Colonic mucosa (tissue), 4 donors: Measurements from ENCODE around the gene FARP1. TPM values are rescaled to one million over a fixed set of nuclear protein-coding genes. Genes with fewer than 3 reads are reported as not detected.
"Not testable (repeated sequence)": the region's sequence is repeated elsewhere in the genome, so short reads cannot be mapped to it uniquely, and the experiment has no call there.

Experiments used
- DNase-seq: peaks from one replicate; pipeline ENCODE4 v3.0.0-alpha.2; 2020
- H3K27ac ChIP-seq: fragments of 200-600 bp; one replicate; pipeline ENCODE4 v1.8.0; 2021
- H3K27me3 ChIP-seq: fragments of 200-600 bp; one replicate; pipeline ENCODE4 v1.8.0; 2021
- H3K36me3 ChIP-seq: fragments of 200-600 bp; one replicate; pipeline ENCODE4 v1.8.0; 2021
- H3K4me1 ChIP-seq: fragments of 200-600 bp; one replicate; pipeline ENCODE4 v1.8.0; 2021; ENCODE audit warnings: mild to moderate bottlenecking
- H3K4me3 ChIP-seq: fragments of 200-600 bp; one replicate; pipeline ENCODE4 v1.8.0; 2021
- H3K9ac ChIP-seq, 2 donors: one replicate each; pipeline ENCODE4 v1.7.0; 2013; ENCODE audit warnings: control low read depth in 2 of 2, low read depth in 2 of 2, low read length in 2 of 2
- H3K9me3 ChIP-seq: fragments of 200-600 bp; one replicate; pipeline ENCODE4 v1.8.0; 2021
- intact Hi-C: fragments of 100-400 bp; cut with DNase I; formaldehyde crosslinking; loops from one replicate; pipeline ENCODE4 v1.14.1; 2022
- total RNA-seq, 2 donors: library from RNA; stranded (reverse); fragmentation: NEBNext Ultra II Directional in 1 of 2; extraction: Animal tissue kit (Norgen Biotek cat#: 25700) in 1 of 2; gene quantifications; one replicate each; pipeline ENCODE4 v1.2.1, GENCODE V29; 2021
- TF ChIP-seq, protein P1 (sequence below): fragments of 200-600 bp; IDR thresholded peaks from one replicate; pipeline ENCODE4 v1.8.0; 2022; ENCODE audit warnings: antibody characterized with exemption, mild to moderate bottlenecking
- donor health status: healthy.
- donor health status: DM: no; HTN: no; CAD: no.
- donor health status: DM: no; HTN: no; CAD: no.

The FARP1 gene
- total RNA-seq, 2 donors from 2014 or later = 39.1 to 53.5 TPM

GRCh38 chr13:98225036-98225940, 82.4 kb downstream of the FARP1 start:
- H3K4me1 ChIP-seq = peaks cover 5% of the 10 kb centered on the region
- no peaks in the 10 kb centered on the region for H3K36me3 ChIP-seq
- no peak for DNase-seq
- TF ChIP-seq, protein P1, sequence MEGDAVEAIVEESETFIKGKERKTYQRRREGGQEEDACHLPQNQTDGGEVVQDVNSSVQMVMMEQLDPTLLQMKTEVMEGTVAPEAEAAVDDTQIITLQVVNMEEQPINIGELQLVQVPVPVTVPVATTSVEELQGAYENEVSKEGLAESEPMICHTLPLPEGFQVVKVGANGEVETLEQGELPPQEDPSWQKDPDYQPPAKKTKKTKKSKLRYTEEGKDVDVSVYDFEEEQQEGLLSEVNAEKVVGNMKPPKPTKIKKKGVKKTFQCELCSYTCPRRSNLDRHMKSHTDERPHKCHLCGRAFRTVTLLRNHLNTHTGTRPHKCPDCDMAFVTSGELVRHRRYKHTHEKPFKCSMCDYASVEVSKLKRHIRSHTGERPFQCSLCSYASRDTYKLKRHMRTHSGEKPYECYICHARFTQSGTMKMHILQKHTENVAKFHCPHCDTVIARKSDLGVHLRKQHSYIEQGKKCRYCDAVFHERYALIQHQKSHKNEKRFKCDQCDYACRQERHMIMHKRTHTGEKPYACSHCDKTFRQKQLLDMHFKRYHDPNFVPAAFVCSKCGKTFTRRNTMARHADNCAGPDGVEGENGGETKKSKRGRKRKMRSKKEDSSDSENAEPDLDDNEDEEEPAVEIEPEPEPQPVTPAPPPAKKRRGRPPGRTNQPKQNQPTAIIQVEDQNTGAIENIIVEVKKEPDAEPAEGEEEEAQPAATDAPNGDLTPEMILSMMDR = no peak
- intact Hi-C loops = no loop called here
- no peak overlapping the region for H3K9ac ChIP-seq
- H3K27me3 ChIP-seq = no peaks in the 10 kb centered on the region
- no peak overlapping the region for H3K27ac ChIP-seq
- H3K4me3 ChIP-seq = no peak overlapping the region
- H3K9me3 ChIP-seq = no peaks in the 10 kb centered on the region

DNA sequence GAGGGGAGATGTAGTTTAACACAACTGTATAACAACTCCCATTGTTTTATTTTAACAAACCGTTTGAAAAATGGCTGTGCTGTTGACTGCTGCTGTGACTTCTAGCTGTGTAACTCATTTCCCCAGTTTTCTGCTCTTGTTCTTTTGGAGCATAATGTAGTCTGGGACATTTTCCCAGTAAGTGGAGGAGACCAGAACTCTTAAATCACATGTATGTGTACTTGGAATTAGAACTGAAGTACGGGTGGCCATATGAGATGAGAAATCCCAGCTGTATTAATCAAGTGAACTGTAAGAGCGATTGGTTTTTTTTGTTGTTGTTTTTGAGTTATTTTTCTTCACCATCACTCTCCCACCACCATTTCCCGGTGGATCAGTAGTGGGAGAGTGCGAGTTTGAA, 83.6 kb downstream of the FARP1 start:
- DNase-seq = no peak
- Histone ChIP-seq H3K27me3 (no peaks in the 10 kb centered on the region), H3K9me3 (no peaks in the 10 kb centered on the region), H3K27ac (no peak overlapping the region), H3K4me3 (no peak overlapping the region), H3K4me1 (peaks cover 5% of the 10 kb centered on the region), H3K9ac (no peak overlapping the region), H3K36me3 (no peaks in the 10 kb centered on the region)
- TF ChIP-seq, protein P1 = no peak
- intact Hi-C loops = no loop called here

- DNase-seq = no peak
- TF ChIP-seq, protein P1 = no peak
- no peaks in the 10 kb centered on the region for H3K4me1 ChIP-seq
Observed at GRCh38 chr13:98228661-98229341, 85.9 kb downstream of the FARP1 start.

GRCh38 chr13:98230762-98231161, 87.9 kb downstream of the FARP1 start:
- H3K27ac ChIP-seq, H3K4me3 ChIP-seq, DNase-seq, intact Hi-C loops, H3K9ac ChIP-seq, H3K9me3 ChIP-seq, H3K36me3 ChIP-seq, H3K4me1 ChIP-seq, H3K27me3 ChIP-seq: not testable (repeated sequence)

More at GRCh38 chr13:98228661-98229341, 85.9 kb downstream of the FARP1 start:
- Histone ChIP-seq H3K9ac (no peak overlapping the region), H3K9me3 (no peaks in the 10 kb centered on the region), H3K4me3 (no peak overlapping the region), H3K27me3 (no peaks in the 10 kb centered on the region), H3K36me3 (no peaks in the 10 kb centered on the region), H3K27ac (no peak overlapping the region)
- intact Hi-C loops = no loop called here

- intact Hi-C loops = no loop called here
Observed at GRCh38 chr13:98232456-98232855, 89.6 kb downstream of the FARP1 start.

More at GRCh38 chr13:98232456-98232855, 89.6 kb downstream of the FARP1 start:
- no peak overlapping the region for H3K27ac ChIP-seq
- H3K27me3 ChIP-seq = no peaks in the 10 kb centered on the region
- no peaks in the 10 kb centered on the region for H3K9me3 ChIP-seq
- no peaks in the 10 kb centered on the region for H3K36me3 ChIP-seq
- H3K4me1 ChIP-seq = no peaks in the 10 kb centered on the region
- TF ChIP-seq, protein P1 = no peak
- H3K4me3 ChIP-seq = no peak overlapping the region
- DNase-seq = no peak
- no peak overlapping the region for H3K9ac ChIP-seq
